Fibroblast of mammary gland (primary cell): ENCODE data around the gene UBE3B.

ENCODE experiments used
- DNase-seq: peaks from one replicate; pipeline ENCODE4 v3.0.0-alpha.2; 2010; ENCODE audit warnings: low read depth
- H3K4me3 ChIP-seq: 2 replicates; pipeline ENCODE4 v1.5.1; 2011; ENCODE audit warnings: low read depth, mild to moderate bottlenecking, low read length, moderate library complexity; ENCODE audit not compliant: control insufficient read depth
- CTCF ChIP-seq: conservative IDR thresholded peaks from 2 replicates; pipeline ENCODE4 v1.5.1; 2011; ENCODE audit warnings: low read depth, low read length, inconsistent platforms; ENCODE audit not compliant: control insufficient read depth, insufficient read depth

The UBE3B gene

GRCh38 chr12:109551108-109551507 is 73.7 kb downstream of the UBE3B start:
- no peak for TF ChIP-seq CTCF
- H3K4me3 ChIP-seq: no peak overlapping the region
- DNase-seq: no peak

- TF ChIP-seq CTCF: no peak
- no peak for DNase-seq
- H3K4me3 ChIP-seq: no peak overlapping the region
Measured at GRCh38 chr12:109552971-109553370, 75.5 kb downstream of the UBE3B start.

- TF ChIP-seq CTCF: no peak
- no peak for DNase-seq
- H3K4me3 ChIP-seq: no peak overlapping the region
Measured at GRCh38 chr12:109553483-109553882, 76.0 kb downstream of the UBE3B start.

GRCh38 chr12:109553906-109554500 is 76.6 kb downstream of the UBE3B start:
- TF ChIP-seq CTCF: no peak
- no peak for DNase-seq
- H3K4me3 ChIP-seq: no peak overlapping the region

- DNase-seq: no peak
- TF ChIP-seq CTCF: no peak
- H3K4me3 ChIP-seq: no peak overlapping the region
Measured at GRCh38 chr12:109554761-109555160, 77.3 kb downstream of the UBE3B start.

GRCh38 chr12:109555431-109556315 is 78.2 kb downstream of the UBE3B start:
- no peak overlapping the region for H3K4me3 ChIP-seq
- TF ChIP-seq CTCF: no peak
- DNase-seq: no peak
